ENCODE data around the gene TNRC6A.

GRCh38 chr16:24833352-24833751 lies 103.9 kb downstream of the TNRC6A start:
- TF ChIP-seq CTCF (IDR thresholded peaks at IDR 0.05) (no peak), EZH2 (IDR thresholded peaks at IDR 0.05) (no peak)
